GM23248 (cell line): Measurements from ENCODE around the gene AFDN. TPM values are rescaled to one million over a fixed set of nuclear protein-coding genes. Genes with fewer than 3 reads are reported as not detected.
A peak's percentile ranks its signal among the peaks of the same experiment; 100 is the strongest.

ENCODE experiments used
- DNase-seq: peaks from one replicate; pipeline ENCODE4 v3.0.0-alpha.2; 2015
- H2AFZ ChIP-seq: fragments of 200-600 bp; sonication (generic); 2 replicates; pipeline ENCODE4 v1.6.1; 2016; ENCODE audit warnings: antibody characterized with exemption
- H3F3A ChIP-seq: fragments of 200-600 bp; sonication (generic); 2 replicates; pipeline ENCODE4 v1.6.1; 2016; ENCODE audit warnings: mild to moderate bottlenecking, antibody characterized with exemption, mixed run types; ENCODE audit not compliant: insufficient read depth
- H3K27ac ChIP-seq: fragments of 200-600 bp; sonication (generic); 2 replicates; pipeline ENCODE4 v1.5.1; 2016; ENCODE audit warnings: mild to moderate bottlenecking
- H3K27me3 ChIP-seq: fragments of 200-600 bp; sonication (generic); replicated peaks from 2 replicates; pipeline ENCODE4 v1.6.1; 2016; ENCODE audit warnings: mild to moderate bottlenecking; ENCODE audit not compliant: insufficient read depth
- H3K36me3 ChIP-seq: fragments of 200-600 bp; sonication (generic); 2 replicates; pipeline ENCODE4 v1.6.1; 2016; ENCODE audit warnings: low read depth, mild to moderate bottlenecking
- H3K4me1 ChIP-seq: fragments of 200-600 bp; sonication (generic); 2 replicates; pipeline ENCODE4 v1.6.1; 2016; ENCODE audit warnings: mild to moderate bottlenecking; ENCODE audit not compliant: insufficient read depth
- H3K4me2 ChIP-seq: fragments of 200-600 bp; sonication (generic); one replicate; pipeline ENCODE4 v1.6.1; 2016; ENCODE audit warnings: mild to moderate bottlenecking; ENCODE audit not compliant: unreplicated experiment
- H3K4me3 ChIP-seq: fragments of 200-600 bp; sonication (generic); 2 replicates; pipeline ENCODE4 v1.5.1; 2016; ENCODE audit warnings: mild to moderate bottlenecking
- H3K79me2 ChIP-seq: fragments of 200-600 bp; sonication (generic); 2 replicates; pipeline ENCODE4 v1.6.1; 2016; ENCODE audit warnings: mild to moderate bottlenecking; ENCODE audit not compliant: insufficient read depth
- H3K9ac ChIP-seq: fragments of 200-600 bp; sonication (generic); 2 replicates; pipeline ENCODE4 v1.6.1; 2016; ENCODE audit warnings: mild to moderate bottlenecking
- H3K9me2 ChIP-seq: fragments of 200-600 bp; sonication (generic); 2 replicates; pipeline ENCODE4 v1.6.1; 2016; ENCODE audit warnings: mixed run types, mild to moderate bottlenecking, moderate library complexity; ENCODE audit not compliant: insufficient read depth
- H3K9me3 ChIP-seq: fragments of 200-600 bp; sonication (generic); one replicate; pipeline ENCODE4 v1.6.1; 2017; ENCODE audit warnings: low read depth
- H4K20me1 ChIP-seq: fragments of 200-600 bp; sonication (generic); 2 replicates; pipeline ENCODE4 v1.6.0; 2016; ENCODE audit not compliant: insufficient read depth
- EZH2 ChIP-seq: fragments of 200-600 bp; sonication (generic); IDR thresholded peaks from 2 replicates; pipeline ENCODE4 v1.6.1; 2018; ENCODE audit warnings: antibody characterized with exemption, mild to moderate bottlenecking; ENCODE audit not compliant: insufficient read depth, poor library complexity, severe bottlenecking
- EZH2phosphoT487 ChIP-seq: fragments of 200-600 bp; sonication (generic); IDR thresholded peaks from 2 replicates; pipeline ENCODE4 v1.6.1; 2018; ENCODE audit warnings: antibody characterized with exemption, moderate library complexity, mild to moderate bottlenecking, low read depth; ENCODE audit not compliant: insufficient read depth
- WGBS, 2 experiments: methylation state at CpG; one replicate each; pipeline ENCODE4 v1.1.6; 2015 to 2017; ENCODE audit warnings: low lambda C conversion rate in 2 of 2, low coverage in 1 of 2; ENCODE audit errors: missing lambda C conversion rate in 2 of 2; 5-methylcytosine and 5-hydroxymethylcytosine counted together
- in situ Hi-C: fragments of 300-500 bp; cut with MboI; formaldehyde crosslinking; loops from 2 replicates; pipeline ENCODE4 v1.15.0; 2020
- polyA plus RNA-seq: library from polyadenylated mRNA; unstranded; fragments of >200 nt; fragmentation: Nextera tagmentation; extraction: Ambion mirVana; gene quantifications from 2 replicates; pipeline ENCODE4 v1.2.1, GENCODE V29; 2016
- total RNA-seq: library from RNA; depleted of rRNA; stranded (reverse); fragments of >200 nt; shearing (Covaris generic); gene quantifications from 2 replicates; pipeline ENCODE4 v1.2.3, GENCODE V29; 2014

AFDN gene
- total and polyA plus RNA-seq, 2 experiments from 2014 or later, result 4.5 to 13.8 TPM

DNA sequence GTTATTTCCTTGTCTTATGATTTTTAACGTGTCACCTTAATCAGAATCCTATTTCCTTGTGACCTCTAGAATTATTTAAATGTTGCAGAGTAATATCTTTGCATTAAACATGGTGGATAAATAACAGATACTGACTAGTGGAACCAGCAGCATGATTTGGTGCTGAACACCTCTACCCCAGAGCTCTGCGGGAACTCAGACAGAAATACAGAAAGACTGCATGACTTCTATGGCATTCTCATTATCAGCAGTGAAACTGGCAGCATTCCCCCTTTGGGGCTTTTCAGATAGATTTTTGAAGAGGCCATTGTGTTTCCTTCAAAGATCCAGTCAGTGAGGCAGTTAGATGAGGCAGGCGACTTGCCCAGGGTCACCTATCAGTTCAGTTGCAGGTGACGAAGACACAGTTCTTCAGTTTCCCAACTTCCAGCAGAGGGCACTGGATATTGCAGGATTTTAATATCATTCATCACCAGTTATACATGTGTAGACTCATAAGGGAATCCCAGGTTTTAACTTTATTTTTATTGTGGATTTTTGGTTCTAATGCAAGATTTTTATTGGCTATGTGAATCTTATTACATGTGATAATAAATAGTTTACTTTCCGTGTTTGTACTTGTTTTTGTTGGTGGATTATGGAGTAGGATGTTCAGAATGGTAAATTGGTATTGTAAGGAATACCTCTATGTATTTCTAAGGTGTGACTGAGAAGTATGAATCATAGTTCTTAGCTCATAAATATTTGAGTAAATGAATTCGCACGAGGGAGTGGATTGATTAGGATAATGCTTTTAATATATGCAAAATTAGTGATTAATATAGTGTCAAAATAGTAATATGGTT, 81.3 kb downstream of the AFDN start:
- in situ Hi-C loops, result loop anchor here (25.0 kb wide), 2 partner anchors 454 to 979 kb away; no protein-coding TSS in a partner anchor
- Histone ChIP-seq H3K4me1 (no peaks in the 10 kb centered on the region), H3K9me2 (no peaks in the 10 kb centered on the region), H2AFZ (no peak overlapping the region), H3F3A (no peaks in the 10 kb centered on the region), H4K20me1 (no peaks in the 10 kb centered on the region), H3K36me3 (0 out of 2 replicates have a peak, but pooled peaks cover 8% of the 10 kb centered on the region), H3K9ac (no peak overlapping the region), H3K9me3 (no peaks in the 10 kb centered on the region), H3K27ac (no peak overlapping the region), H3K27me3 (no peaks in the 10 kb centered on the region), H3K4me3 (no peak overlapping the region), H3K79me2 (no peaks in the 10 kb centered on the region), H3K4me2 (no peak overlapping the region)
- TF ChIP-seq EZH2 (no peak), EZH2phosphoT487 (no peak)
- DNase-seq, result peak; percentile 47
- 83 to 89% methylated on average over 7 of the region's 7 CpGs for WGBS, 2 experiments

GRCh38 chr6:167910007-167910406, 83.3 kb downstream of the AFDN start:
- H3K36me3 ChIP-seq, result peaks cover 8% of the 10 kb centered on the region; the same call in 1 of the 2 replicates
- no peaks in the 10 kb centered on the region for H3K9me2 ChIP-seq
- H3K79me2 ChIP-seq, result no peaks in the 10 kb centered on the region
- DNase-seq, result no peak
- H2AFZ ChIP-seq, result no peak overlapping the region
- H3K9me3 ChIP-seq, result no peaks in the 10 kb centered on the region
- no peak overlapping the region for H3K4me2 ChIP-seq
- H4K20me1 ChIP-seq, result no peaks in the 10 kb centered on the region
- H3K4me1 ChIP-seq, result no peaks in the 10 kb centered on the region
- TF ChIP-seq EZH2phosphoT487, result no peak
- no peak for TF ChIP-seq EZH2
- H3K27me3 ChIP-seq, result no peaks in the 10 kb centered on the region
- no peak overlapping the region for H3K4me3 ChIP-seq
- H3K9ac ChIP-seq, result no peak overlapping the region
- no peak overlapping the region for H3K27ac ChIP-seq
- no peaks in the 10 kb centered on the region for H3F3A ChIP-seq
- in situ Hi-C loops, result loop anchor here (10.0 to 25.0 kb wide), 3 partner anchors 215 to 977 kb away; no protein-coding TSS in a partner anchor

DNA sequence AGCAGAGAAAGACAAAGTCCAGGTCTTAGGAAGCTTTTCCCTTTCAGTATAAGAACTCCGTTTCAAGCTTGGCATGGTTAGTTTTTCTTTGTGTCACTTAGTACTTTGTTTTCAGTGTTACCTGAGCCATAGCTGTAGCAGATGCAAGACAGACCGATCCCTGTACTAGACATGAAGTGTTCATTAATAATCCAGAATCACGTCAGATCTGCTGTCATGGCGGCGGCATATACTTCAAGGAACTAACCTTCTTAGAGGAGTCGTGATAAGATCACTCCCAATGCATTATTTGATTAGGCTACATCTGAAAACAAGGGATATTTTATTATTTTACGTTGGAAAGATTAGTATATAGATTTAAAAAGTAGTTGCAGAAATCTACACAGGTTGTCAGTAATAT, 83.9 kb downstream of the AFDN start:
- in situ Hi-C loops, result loop anchor here (10.0 to 25.0 kb wide), 3 partner anchors 214 to 977 kb away; no protein-coding TSS in a partner anchor
- no peaks in the 10 kb centered on the region for H3K79me2 ChIP-seq
- DNase-seq, result no peak
- no peaks in the 10 kb centered on the region for H3K9me3 ChIP-seq
- H3K4me2 ChIP-seq, result no peak overlapping the region
- no peaks in the 10 kb centered on the region for H3K27me3 ChIP-seq
- H3F3A ChIP-seq, result no peaks in the 10 kb centered on the region
- H4K20me1 ChIP-seq, result no peaks in the 10 kb centered on the region
- 93% methylated on average over 7 of the region's 7 CpGs for WGBS, 2 experiments
- peaks cover 8% of the 10 kb centered on the region; the same call in 1 of the 2 replicates for H3K36me3 ChIP-seq
- H2AFZ ChIP-seq, result no peak overlapping the region
- H3K27ac ChIP-seq, result no peak overlapping the region
- no peaks in the 10 kb centered on the region for H3K4me1 ChIP-seq
- no peak overlapping the region for H3K9ac ChIP-seq
- no peaks in the 10 kb centered on the region for H3K9me2 ChIP-seq
- TF ChIP-seq EZH2phosphoT487 (no peak), EZH2 (no peak)
- H3K4me3 ChIP-seq, result no peak overlapping the region

DNA sequence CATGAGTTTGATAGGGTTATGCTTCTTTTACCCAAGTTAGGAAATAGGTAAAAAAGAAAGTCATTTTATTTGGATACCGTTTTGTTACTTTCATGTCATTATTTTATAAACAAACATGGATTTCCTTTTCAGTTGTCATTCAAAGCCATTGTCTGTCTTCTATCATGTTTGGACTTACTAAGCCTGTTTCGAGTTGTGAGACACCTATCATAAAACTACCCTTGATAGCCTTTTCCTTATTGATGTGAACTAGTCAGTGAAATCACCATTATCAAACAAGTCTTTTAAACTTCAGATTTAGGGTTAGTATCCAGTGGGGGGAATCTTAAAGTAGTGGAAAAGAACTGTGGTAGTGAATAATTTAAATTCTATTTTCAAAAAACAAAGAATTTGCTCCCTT, 85.8 kb downstream of the AFDN start:
- Histone ChIP-seq H3K9ac (no peak overlapping the region), H2AFZ (no peak overlapping the region), H3F3A (no peaks in the 10 kb centered on the region), H3K27ac (no peak overlapping the region), H3K4me1 (no peaks in the 10 kb centered on the region), H3K9me3 (no peaks in the 10 kb centered on the region), H3K4me3 (no peak overlapping the region), H3K79me2 (no peaks in the 10 kb centered on the region), H3K36me3 (peaks cover 8% of the 10 kb centered on the region; the same call in 1 of the 2 replicates), H3K4me2 (no peak overlapping the region), H4K20me1 (no peaks in the 10 kb centered on the region), H3K9me2 (no peaks in the 10 kb centered on the region), H3K27me3 (no peaks in the 10 kb centered on the region)
- in situ Hi-C loops, result loop anchor here (10.0 to 25.0 kb wide), 3 partner anchors 212 to 975 kb away; no protein-coding TSS in a partner anchor
- no peak for DNase-seq
- 90 to 97% methylated on average over 2 of the region's 2 CpGs for WGBS, 2 experiments
- no peak for TF ChIP-seq EZH2
- TF ChIP-seq EZH2phosphoT487, result no peak
